GM19438 (cell line): ENCODE results near the gene CYTH1.
"Not testable (repeated sequence)": the region's sequence is repeated elsewhere in the genome, so short reads cannot be mapped to it uniquely, and the experiment has no call there.

ENCODE experiments used
- ATAC-seq: cut with Tn5 transposase; IDR thresholded peaks from one replicate; pipeline ENCODE4 v1.9.1; 2021; ENCODE audit warnings: low read depth; ENCODE audit not compliant: unreplicated experiment

Gene CYTH1

DNA sequence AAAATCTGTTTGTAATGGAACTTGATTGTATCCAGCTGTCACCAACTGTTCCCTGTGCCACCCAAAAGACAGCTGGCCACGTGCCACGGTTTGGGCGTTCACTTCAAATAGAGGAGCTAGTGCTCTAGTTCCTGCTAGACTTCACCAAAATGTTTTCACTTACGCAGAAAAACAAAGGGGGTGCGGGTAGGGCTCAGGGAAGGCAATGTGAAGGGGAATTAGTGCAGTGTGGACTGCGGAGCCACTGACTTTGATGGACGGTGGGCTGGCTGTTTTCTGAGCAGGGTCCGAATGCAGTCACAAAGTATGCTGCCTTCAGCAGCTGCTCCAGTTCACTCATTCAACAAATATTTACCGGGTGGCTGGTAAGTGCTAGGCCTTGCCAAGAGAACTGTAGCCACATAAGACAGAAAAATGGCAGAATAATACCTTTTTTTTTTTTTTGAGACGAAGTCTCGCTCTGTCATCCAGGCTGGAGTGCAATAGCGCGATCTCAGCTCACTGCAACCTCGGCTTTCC is 7.6 kb upstream of the CYTH1 start:
- ATAC-seq: no peak

DNA sequence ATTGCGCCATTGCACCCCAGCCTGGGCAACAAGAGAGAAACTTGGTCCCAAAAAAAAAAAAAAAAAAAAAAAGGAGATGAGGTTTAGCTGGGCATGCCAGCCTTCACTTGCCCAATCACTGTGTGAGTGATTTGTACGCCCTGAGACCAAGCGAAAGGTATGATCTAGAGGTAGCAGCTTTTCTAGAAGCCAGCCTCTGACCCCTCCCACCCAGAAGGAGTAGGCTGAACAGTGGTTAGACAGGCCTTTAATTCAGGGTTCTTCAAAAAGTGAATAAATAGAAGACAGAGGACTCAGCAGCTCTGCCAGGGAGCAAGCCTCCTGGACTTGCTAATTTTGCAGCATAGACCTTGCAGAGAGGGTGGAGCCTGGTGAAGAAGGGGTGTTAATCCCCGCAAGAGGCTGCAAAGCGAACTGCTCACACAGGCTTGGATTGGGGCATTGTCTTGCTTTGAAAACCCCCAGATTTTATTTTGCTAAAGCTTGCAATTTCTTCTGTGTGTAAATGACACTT is 7.1 kb upstream of the CYTH1 start:
- no peak for ATAC-seq

DNA sequence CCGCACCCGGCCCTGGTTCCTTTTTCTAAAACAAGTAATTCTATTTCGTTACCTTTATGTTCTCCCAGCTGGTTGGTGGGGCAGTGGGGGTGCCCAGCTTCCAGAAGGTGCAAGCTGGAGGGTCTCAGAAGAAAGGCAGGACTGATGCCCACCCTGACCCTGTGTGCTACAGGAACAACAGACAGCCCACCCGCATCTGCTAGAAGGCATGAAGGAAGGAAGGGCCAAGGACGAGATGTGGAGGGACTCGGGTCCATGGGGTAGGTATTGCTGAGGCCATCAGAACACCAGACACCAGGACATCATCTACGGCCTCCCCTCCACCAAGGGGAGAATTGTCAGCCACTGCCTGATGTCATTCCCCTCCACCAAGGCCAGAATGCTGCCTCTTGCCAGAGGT is 6.4 kb upstream of the CYTH1 start:
- ATAC-seq: no peak

DNA sequence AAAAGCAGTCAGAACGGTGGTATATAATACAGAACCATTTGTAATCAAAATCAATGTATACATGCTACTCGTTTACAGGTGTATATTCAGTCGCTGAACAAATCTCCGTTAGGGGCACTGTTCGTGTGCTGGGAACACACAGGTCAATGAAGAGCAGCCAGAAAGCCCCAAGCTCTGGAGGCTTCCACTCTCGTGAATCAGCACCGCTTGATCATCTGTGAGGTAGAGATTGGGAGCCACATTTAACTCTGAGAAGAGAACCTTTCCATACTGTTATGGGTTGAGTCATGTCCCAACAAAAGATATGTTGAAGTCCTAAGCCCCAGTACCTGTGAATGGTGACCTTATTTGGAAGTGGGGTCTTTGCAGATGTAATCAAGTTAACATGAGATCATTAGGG is 5.4 kb upstream of the CYTH1 start:
- no peak for ATAC-seq

DNA sequence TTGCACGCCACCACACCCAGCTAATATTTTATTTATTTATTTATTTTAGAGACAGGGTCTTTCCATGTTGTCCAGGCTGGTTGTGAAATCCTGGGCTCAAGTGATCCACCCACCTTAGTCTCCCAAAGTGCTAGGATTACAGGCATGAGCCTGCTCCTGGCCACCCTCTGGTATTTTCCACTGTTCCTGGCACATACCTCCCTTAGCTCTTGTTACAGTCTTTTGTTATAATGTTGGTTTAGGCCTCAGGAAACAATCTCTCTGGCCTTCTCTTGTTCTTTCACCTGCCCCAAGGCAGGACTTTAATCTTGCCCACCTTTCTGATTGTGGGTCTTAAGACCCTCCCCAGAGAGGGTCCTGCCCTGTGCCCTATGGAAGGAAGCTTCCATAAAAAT is 3.6 kb upstream of the CYTH1 start:
- ATAC-seq: no peak

DNA sequence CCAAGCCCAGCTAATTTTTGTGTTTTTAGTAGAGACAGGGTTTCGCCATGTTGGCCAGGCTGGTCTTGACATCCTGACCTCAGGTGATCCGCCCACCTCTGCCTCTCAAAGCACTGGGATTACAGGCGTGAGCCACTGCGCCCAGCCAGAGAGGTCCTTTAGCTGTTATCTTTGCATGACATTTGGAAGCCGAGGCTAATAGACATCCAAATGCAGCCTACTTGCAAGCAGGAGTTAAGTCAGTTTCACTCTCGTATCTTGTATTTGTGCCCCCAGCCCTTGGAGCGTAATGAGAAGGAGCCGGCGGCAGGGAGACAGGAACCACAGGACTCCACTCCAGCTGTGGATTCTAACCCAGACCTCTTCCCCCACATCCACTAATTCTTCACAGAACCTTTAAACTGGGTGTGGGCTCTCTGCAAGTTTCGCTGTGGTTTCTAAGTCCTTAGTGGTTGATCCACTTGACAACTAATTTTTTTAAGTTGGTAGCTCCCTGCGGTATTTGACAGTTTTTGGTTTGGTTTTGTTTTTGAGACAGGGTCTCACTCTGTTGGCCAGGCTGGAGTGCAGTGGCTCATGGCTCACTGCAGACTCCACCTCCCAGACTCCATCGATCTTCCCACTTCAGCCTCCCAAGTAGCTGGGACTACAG is 3.1 kb upstream of the CYTH1 start:
- no peak for ATAC-seq

DNA sequence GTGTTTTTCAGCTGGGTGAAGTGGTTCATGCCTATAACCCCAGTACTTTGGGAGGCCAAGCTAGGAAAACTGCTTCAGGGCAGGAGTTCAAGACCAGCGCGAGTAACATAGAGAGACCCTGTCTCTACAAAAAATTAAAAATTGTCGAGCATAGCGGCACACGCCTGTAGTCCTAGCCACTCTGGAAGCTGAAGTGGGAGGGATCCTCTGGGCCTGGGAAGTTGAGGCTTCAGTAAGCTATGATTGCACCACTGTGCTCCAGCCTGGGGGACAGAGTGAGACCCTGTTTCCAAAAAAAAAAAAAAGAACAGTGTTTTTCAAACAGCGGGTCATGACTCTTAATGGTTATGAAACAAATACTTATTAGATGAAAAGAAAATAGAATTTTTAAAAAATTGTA is 2.3 kb upstream of the CYTH1 start:
- ATAC-seq: no peak

DNA sequence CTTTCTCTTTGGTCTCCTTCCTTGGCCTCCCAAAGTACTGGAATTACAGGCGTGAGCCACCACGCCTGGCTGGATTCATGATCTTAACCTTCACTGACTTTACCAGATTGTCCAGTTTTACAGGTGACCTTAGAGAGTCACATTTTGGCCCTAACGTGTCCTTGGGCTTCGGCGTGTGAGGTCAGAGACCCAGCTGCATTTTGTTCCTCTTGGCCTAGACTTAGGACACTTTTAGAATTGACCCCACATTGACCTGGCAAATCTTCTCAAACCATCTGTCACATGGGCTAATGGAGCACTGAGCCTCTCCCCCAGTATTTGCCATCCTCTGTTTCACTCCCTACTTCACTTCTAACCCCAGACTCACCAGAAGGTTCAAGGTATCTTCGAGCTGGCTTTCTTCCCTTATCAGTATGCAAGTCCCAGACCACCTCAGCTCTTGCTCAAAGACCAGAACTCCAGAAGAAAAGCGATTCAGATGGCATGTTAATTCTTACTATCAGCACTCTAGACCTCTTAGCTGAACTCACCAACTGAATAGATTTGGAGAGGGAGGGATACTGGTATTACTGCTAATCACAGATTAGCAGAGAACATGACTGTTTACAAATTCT is 1.7 kb upstream of the CYTH1 start:
- no peak for ATAC-seq

DNA sequence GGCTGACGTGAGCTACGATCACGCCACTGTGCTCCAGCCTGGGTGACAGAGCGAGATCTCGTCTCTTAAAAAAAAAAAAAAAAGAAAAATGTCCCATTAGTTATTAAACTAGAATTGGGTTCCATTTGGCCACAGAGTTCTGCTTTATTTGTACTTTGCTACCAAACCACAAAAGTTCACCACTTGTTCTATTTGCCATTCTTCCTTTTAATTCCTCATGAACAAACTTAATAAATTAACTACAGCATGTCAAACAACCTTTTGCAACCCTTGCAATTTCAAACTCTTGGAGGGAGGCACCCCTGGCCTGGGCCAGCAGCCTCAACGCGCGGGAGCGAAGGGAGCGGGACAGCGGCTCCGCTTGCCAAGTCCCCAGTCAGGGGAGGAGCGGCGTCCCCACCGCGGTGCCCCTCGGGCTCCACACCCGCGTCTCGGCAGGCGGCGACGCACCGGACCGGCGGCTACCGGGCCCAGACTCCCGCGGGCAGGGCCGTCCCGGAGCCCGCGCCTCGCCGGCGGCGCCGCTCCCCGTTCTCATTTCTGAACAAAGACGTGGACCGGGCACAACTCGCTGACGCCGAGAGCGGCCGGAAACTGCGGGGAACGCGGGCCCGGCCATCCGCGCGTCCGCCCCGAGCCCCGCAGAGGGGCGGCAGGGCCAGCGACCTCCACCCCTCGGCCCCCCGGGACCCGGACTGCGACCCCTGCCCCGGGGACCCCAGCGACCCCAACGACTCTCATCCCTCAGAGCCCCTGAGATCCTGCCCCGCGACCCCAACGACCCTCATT is 775 bp downstream of the CYTH1 start:
- peak; percentile 9 for ATAC-seq

DNA sequence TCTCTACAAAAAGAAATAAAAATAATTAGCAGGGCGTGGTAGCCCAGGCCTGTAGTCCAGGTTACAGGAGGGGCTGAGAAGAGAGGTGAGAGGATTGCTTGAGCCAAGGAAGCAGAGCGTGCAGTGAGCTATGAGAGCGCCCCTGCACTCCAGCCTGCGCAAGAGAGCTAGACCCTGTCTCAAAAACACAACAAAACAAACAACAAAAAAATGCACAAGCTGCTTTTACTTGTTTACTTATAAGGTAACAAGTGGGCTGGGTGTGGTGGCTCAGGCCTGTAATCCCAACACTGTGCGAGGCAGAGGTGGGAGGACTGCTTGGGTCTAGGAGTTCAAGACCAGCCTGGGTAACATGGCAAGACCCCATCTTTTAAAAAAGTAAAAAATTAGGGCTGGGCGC is 1.7 kb downstream of the CYTH1 start:
- ATAC-seq: no peak

DNA sequence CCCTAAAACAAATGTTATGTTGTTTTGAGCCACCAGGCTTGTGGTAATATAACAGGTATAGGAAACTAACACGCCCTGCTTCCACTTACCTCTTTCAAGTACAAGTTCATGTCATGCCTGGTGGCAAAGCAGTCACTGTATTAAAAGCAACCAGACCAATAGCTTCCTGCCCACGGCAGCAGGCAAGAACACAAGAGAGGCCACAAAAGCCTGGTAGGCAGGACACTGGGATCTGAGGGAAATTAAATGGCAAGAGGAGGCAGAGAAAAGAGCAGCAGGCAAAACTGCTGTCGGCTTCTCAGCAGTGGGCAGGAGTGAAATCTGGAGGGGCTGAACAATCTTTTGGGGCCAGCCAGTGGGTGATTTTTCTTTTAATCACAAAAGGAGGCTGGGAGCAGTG is 2.2 kb downstream of the CYTH1 start:
- ATAC-seq: no peak

DNA sequence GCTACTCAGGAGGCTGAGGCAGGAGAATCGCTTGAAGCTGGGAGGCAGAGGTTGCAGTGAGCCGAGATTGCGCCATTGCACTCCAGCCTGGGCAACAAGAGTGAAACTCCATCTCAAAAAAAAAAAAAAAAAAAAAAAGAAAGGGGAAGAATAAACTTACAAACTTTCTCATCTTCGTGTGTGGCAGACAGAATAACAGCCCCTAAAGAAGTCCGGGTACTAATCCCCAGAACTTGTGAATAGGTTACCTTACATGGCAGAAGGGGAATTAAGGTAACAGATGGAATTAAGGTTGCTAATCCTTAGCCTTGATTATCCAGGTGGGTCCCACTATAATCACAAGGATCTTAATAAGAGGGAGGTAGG is 2.8 kb downstream of the CYTH1 start:
- not testable (repeated sequence) for ATAC-seq

DNA sequence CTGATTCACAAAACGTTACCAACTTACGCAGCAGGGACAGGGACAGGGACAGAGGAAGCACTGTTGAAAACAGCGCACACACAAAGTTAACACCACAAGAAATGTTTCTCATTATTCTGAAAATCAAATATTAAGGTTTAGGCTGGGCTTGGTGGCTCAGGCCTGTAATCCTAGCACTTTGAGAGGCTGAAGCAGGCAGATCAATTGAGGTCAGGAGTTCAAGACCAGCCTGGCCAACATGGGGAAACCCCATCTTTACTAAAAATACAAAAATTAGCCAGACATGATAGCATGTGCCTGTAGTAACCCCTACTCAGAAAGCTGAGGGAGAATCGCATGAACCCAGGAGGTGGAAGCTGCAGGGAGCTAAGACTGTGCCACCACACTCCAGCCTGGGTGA is 4.2 kb downstream of the CYTH1 start:
- no peak for ATAC-seq

DNA sequence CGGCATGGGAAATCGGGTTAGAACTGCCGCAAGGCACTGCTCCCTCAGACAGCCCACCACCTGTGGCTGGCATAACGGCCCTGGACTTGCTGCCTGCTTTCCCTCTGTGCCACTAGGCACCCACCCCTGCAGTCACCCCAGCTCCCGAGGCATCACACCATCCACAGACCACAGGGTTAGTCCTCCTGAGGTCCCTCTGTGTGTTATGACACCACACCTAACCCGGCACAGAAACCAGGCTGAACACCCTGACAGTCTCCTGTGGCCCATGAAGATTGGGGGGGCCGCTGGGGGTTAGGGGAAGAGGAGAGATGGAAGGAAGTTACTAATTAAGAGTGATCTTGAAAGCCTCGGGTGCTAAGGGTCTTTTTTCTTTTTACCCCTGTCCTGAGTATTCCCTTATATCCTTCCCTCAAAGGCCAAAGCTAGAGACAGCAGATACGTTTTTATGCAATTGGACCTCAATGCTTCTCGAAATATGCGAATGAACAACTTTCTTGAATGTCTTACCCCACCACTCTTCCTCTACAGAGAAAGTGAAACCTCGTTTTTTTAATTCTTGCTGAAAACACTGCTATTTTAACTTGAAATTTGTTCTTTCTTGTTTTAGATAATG is 7.0 kb downstream of the CYTH1 start:
- ATAC-seq: no peak

DNA sequence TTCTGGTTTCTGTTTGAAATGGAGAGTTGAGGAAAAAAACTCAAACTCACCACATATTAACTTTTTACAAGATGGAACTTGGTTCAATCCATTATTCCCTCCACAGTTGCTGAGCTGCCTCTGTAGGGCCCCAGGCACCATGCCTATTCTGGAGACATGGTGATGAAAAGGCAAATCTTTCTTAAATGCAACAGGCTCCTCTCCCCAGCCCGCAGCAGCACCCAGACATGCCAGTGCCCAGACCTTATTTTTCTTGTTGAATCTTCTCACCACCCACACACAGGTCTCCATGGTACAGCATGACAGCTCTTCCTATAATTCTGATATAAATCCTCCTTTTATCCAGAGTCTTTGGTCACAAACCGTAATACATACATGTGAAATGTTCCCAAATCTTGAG is 7.6 kb downstream of the CYTH1 start:
- no peak for ATAC-seq

DNA sequence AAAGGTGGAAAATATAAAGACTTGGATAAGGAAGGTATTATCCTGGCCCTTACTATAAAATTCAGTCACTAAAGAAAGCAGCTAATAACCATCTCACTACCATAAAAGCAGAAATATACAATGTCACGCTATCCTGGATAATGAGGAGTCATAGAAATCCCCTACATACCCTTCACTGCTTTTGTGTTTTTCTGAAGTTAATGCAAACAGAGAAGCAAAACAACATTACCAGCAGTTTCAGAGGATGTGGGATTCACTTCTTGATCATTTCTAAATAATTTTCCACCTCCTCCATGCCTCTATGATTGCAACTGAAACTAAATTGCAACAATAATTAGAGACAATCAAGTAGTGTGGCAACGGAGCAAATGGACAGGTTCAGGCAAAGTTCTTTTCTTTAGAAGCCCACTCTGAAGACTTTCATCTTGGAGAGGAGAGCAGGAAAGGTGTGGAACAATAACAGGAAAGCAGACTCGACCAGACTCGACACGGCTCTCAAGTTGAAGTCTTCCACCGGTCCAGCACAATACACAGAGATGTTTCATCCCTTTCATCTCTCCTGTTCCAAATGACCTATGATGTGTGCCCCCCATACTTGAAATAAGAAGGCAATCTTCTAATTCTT is 10.2 kb downstream of the CYTH1 start:
- no peak for ATAC-seq

DNA sequence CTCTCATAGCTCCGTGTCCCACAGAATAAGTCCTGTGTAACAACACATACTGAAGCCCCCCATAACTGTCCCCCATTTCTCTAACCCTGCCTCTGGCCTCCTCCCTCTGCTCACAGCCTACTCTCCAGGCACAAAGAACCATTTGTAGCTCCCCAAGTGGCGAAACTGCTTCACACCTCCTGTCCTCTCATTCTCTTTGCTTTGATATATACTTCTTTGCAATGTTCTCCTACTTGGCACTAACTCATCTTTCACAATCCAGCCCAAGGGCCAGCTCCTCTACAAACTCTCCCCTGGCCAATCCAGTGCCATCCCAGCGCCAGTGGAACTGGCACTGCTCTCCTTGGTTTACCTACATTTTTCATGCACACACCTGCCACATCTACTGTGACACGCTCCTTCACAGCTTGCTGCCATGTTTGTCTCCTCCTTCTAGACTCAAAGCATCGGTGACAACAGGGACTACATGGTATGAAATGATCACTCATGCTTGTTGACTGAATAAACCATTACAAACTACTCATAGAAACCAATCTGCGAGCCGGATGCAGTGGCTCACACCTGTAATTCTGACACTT is 12.8 kb downstream of the CYTH1 start:
- no peak for ATAC-seq

DNA sequence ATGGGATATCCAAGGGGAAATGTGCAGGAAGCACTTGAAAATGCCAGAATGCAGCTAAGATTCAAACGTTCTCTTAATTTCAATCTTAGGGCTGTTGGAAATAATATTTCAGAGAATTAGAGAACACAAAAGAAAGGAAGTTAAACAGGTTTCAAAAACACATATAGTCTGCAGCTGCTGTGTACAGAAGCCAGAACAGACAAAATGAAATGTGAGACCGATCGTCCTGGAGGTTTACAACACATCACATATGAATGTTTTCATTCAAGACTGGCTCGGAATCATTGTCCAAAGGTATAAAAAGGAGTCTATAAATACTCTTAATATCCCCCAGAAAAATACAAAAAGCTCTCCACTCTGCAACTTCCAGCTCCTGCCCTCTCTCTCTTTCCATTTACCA is 14.3 kb downstream of the CYTH1 start:
- no peak for ATAC-seq

DNA sequence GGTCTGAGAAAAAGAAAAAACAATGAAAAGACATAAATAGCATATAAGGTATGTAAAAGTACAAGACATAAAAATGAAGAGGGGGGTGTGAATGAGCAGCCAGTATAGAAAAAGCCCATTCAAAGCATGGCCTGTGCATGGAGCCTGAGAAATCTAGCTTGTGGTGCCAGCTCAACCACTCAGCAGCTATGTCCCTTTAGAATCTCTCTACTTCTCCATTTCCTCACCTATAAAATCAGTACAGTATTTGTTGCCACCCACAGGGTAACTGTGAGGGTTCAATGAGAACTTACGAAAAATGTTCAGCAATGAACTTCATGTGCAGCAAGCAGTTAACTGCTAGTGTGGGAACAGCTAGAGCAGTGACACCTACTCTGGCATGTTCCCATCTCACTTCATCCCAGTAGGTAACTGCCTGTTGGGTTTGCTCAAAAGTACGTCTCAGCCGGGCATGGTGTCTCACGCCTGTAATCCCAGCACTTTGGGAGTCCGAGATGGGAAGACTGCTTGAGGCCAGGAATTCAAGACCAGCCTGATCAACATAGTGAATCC is 15.3 kb downstream of the CYTH1 start:
- ATAC-seq: no peak

DNA sequence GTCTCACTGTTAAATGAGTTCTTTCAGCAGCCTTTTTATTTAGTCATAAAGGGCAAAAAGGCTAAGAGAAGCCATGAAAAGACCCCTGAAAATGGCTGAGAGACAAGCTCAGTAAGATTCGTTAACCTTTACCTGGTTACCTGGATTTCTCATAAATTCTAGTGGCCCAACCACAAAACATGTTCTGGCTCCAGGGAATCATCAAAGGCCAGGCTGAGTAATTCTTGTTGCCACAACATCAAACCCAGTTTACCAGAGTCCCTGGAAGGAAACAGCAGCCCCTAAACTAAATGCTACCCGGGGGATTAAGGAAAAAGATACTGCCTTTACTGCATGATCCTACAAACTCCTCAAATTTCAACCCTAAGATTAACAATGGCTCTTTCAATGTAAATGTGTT is 15.8 kb downstream of the CYTH1 start:
- ATAC-seq: no peak
